SK-N-MC (cell line): Measurements from ENCODE around the gene ZSWIM3.

Source experiments
- EZH2 ChIP-seq: fragments of 200-600 bp; sonication (generic); IDR thresholded peaks from one replicate; pipeline ENCODE4 v1.6.1; 2017; ENCODE audit warnings: antibody characterized with exemption
- POLR2AphosphoS5 ChIP-seq: IDR thresholded peaks from 2 replicates; pipeline ENCODE4 v1.6.1; 2012; ENCODE audit warnings: mild to moderate bottlenecking, low read depth, low read length, borderline replicate concordance

- TF ChIP-seq POLR2AphosphoS5 (no peak), EZH2 (no peak)
Observed at GRCh38 chr20:45845452-45845851, 12.0 kb upstream of the ZSWIM3 start.
